GM21515 (cell line): ENCODE data around the gene AK9.
"Not testable (repeated sequence)": the region's sequence is repeated elsewhere in the genome, so short reads cannot be mapped to it uniquely, and the experiment has no call there.

Experiments used
- ATAC-seq: cut with Tn5 transposase; IDR thresholded peaks from one replicate; pipeline ENCODE4 v1.9.1; 2021; ENCODE audit not compliant: unreplicated experiment

AK9 gene

GRCh38 chr6:109461733-109462526 lies 229.1 kb downstream of the AK9 start:
- ATAC-seq, result no peak

GRCh38 chr6:109461205-109461604 lies 229.8 kb downstream of the AK9 start:
- not testable (repeated sequence) for ATAC-seq

GRCh38 chr6:109460161-109460829 lies 230.7 kb downstream of the AK9 start:
- ATAC-seq, result no peak

GRCh38 chr6:109458774-109459531 lies 232.0 kb downstream of the AK9 start:
- no peak for ATAC-seq

- no peak for ATAC-seq
Measured at GRCh38 chr6:109457562-109457996, 233.4 kb downstream of the AK9 start.

- ATAC-seq, result no peak
Measured at GRCh38 chr6:109456710-109457561, 234.1 kb downstream of the AK9 start.

- no peak for ATAC-seq
Measured at GRCh38 chr6:109456111-109456583, 234.9 kb downstream of the AK9 start.

GRCh38 chr6:109455437-109456110 lies 235.4 kb downstream of the AK9 start, which contains the start of gene MICAL1:
TSS of gene MICAL1 (minus strand) at chr6:109455772. CDS start at chr6:109454196, 1,576 bp downstream.
- peak; percentile 61 for ATAC-seq

GRCh38 chr6:109454496-109455436 lies 236.2 kb downstream of the AK9 start:
- ATAC-seq, result peak; percentile 35

- ATAC-seq, result no peak
Measured at GRCh38 chr6:109453594-109454495, 237.2 kb downstream of the AK9 start.

- ATAC-seq, result no peak
Measured at GRCh38 chr6:109453156-109453555, 237.8 kb downstream of the AK9 start.

GRCh38 chr6:109452181-109452580 lies 238.8 kb downstream of the AK9 start:
- ATAC-seq, result no peak

GRCh38 chr6:109451376-109451775 lies 239.6 kb downstream of the AK9 start:
- no peak for ATAC-seq

- ATAC-seq, result no peak
Measured at GRCh38 chr6:109450801-109451200, 240.2 kb downstream of the AK9 start.

- ATAC-seq, result no peak
Measured at GRCh38 chr6:109449795-109450673, 241.0 kb downstream of the AK9 start.

- ATAC-seq, result no peak
Measured at GRCh38 chr6:109449064-109449794, 241.8 kb downstream of the AK9 start.
